ENCODE results near the gene SYT13. TPM values are rescaled to one million over a fixed set of nuclear protein-coding genes. Genes with fewer than 3 reads are reported as not detected.

Gene SYT13
- total and polyA plus RNA-seq, 4 donors, result 21.5 to 78.4 (median 68.4) TPM

DNA sequence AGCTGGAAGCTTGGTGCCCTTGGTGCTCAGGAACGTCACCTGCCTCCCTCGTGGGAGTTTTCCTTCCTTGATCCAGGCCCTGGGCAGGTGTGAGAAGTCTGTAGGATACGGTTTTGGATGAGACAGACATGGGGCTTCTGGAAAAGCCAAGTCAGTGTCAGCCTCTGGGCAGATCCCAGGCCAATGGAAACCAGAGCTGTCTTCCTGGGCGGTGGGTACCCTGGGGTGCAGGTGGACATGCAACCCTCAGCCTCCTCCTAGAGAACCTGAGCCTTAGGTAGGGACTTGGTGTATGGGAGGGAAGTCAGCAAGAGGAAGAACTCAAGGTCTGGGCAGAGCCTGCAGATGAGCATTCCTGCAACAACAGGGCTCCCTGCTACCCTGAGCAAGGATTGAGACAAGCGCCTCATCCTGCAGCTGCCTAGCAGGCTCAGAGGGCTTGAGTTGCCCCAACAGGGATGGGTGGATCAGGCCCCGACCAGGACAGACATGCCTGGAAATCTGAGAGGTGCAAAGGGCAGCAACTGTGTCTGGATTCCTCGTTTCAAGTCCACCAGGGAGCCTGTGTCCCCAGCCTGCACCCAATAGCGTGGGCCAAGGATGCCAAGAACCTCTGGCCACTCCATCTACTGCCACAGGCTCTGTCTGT, 37.6 kb upstream of the SYT13 start:
- H3K4me3 ChIP-seq (ENCODE audit: low read depth, low read length), result no peak overlapping the region
- H3K27me3 ChIP-seq (ENCODE audit: control insufficient read depth, insufficient read depth, low read length), result no peaks in the 10 kb centered on the region
- DNase-seq (ENCODE audit: low read depth in 4 of 6, low spot score in 6 of 6), result no peak
- H3K36me3 ChIP-seq (ENCODE audit: control insufficient read depth, insufficient read depth, low read length), result no peaks in the 10 kb centered on the region
- H3K27ac ChIP-seq (ENCODE audit: low read depth, low read length), result no peak overlapping the region
- 81% methylated on average over 7 of the region's 8 CpGs for WGBS (ENCODE audit: insufficient coverage)
- peaks cover 6% of the 10 kb centered on the region for H3K4me1 ChIP-seq (ENCODE audit: control insufficient read depth, insufficient read depth, low read length)
- peaks cover 4% of the 10 kb centered on the region for H3K9me3 ChIP-seq (ENCODE audit: control insufficient read depth, insufficient read depth, low read length)

DNA sequence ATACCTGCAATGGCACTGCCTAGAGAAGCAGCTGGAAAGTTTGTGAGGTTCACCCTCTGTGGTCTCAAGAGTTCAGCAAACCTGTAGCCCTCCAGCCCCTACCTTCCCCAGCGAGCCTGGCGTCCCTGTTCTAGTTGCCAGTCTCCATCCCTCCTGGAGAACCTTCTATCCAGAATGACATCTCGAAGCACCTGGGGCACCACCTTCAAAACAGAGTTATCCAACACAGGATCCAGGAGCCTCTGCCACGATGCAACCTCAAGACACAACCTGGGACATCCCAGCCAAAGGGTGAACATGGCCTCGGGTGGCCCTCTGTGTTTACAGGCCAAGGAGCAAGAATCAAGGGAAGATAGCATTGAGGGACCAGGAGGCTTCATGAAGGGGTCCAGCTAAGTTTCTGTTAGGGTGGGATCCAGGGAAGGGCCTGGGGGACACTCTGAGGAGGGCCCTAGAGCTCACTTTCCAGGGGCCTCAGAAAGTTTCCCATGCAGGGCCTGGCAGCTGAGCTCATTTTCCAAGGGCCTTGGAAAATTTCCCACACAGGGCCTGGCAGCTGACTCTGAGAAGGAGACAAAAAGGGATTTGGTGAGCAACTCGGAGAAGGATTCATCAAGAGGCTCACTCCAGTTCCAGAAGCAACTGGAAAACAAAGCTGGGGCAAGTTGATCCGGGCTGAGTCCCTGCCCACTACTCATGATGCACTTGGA, 36.9 kb upstream of the SYT13 start:
- Histone ChIP-seq H3K27ac (ENCODE audit: low read depth, low read length) (no peak overlapping the region), H3K4me3 (ENCODE audit: low read depth, low read length) (no peak overlapping the region), H3K36me3 (ENCODE audit: control insufficient read depth, insufficient read depth, low read length) (no peaks in the 10 kb centered on the region), H3K9me3 (ENCODE audit: control insufficient read depth, insufficient read depth, low read length) (peaks cover 4% of the 10 kb centered on the region), H3K27me3 (ENCODE audit: control insufficient read depth, insufficient read depth, low read length) (no peaks in the 10 kb centered on the region), H3K4me1 (ENCODE audit: control insufficient read depth, insufficient read depth, low read length) (peaks cover 6% of the 10 kb centered on the region)
- 69% methylated on average over 6 of the region's 7 CpGs for WGBS (ENCODE audit: insufficient coverage)
- peak in 1 of 6 donors; percentile 46 for DNase-seq (ENCODE audit: low read depth in 4 of 6, low spot score in 6 of 6)

DNA sequence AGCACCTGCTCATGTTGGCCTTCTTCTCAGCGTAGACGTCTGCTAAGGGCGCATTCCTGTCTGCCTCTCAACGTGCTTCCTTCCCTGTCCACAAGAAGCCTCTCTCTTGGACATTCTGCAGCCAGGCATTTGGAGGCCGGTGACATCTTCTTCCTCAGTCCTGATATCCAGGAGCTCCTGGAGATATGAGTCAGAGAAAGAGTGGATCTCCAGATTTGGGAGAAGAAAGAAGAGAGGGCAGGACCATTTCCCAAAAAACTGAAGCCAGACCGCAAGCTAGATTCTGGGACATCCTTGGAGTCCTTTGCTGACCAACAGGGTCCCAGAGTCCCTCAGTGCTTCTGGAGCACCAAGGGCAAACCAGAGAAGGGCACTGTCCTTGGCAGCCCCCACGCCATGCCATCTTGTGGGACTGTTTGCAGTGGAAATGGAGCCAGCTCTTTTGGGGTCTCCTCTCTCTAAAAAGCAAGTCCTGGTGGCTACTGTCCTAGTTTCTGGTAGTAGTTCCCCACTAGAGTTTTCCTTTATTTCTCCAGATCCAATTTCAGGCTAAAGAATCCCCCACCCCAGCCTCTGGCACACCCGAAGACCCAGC, 36.1 kb upstream of the SYT13 start:
- Histone ChIP-seq H3K9me3 (ENCODE audit: control insufficient read depth, insufficient read depth, low read length) (peaks cover 1% of the 10 kb centered on the region), H3K27me3 (ENCODE audit: control insufficient read depth, insufficient read depth, low read length) (no peaks in the 10 kb centered on the region), H3K36me3 (ENCODE audit: control insufficient read depth, insufficient read depth, low read length) (no peaks in the 10 kb centered on the region), H3K27ac (ENCODE audit: low read depth, low read length) (no peak overlapping the region), H3K4me1 (ENCODE audit: control insufficient read depth, insufficient read depth, low read length) (peaks cover 6% of the 10 kb centered on the region), H3K4me3 (ENCODE audit: low read depth, low read length) (no peak overlapping the region)
- DNase-seq (ENCODE audit: low read depth in 4 of 6, low spot score in 6 of 6), result no peak
- 65% methylated on average over 7 of the region's 8 CpGs for WGBS (ENCODE audit: insufficient coverage)

DNA sequence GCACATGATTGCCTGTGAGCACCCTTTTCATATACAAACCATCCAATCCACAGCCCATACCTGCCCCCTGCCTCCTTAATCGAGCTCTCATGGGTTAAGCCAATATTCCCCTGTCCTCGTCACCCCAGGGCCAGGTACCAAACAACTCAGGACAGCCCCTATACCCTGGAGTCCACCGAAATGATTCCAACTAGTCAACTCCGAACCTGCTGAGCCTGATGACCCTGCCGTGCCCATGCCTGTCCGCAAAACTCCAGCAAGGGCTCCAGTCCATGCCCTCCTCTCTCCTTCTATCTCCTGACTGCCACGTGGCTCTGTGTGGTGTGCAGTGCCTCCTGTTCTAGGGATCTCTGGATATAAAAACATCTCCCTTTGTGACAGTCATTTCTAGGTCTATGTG, 35.5 kb upstream of the SYT13 start:
- Histone ChIP-seq H3K4me1 (ENCODE audit: control insufficient read depth, insufficient read depth, low read length) (peaks cover 6% of the 10 kb centered on the region), H3K4me3 (ENCODE audit: low read depth, low read length) (no peak overlapping the region), H3K27ac (ENCODE audit: low read depth, low read length) (no peak overlapping the region), H3K9me3 (ENCODE audit: control insufficient read depth, insufficient read depth, low read length) (no peaks in the 10 kb centered on the region), H3K27me3 (ENCODE audit: control insufficient read depth, insufficient read depth, low read length) (no peaks in the 10 kb centered on the region), H3K36me3 (ENCODE audit: control insufficient read depth, insufficient read depth, low read length) (no peaks in the 10 kb centered on the region)
- 89% methylated on average over 7 of the region's 7 CpGs for WGBS (ENCODE audit: insufficient coverage)
- DNase-seq (ENCODE audit: low read depth in 4 of 6, low spot score in 6 of 6), result no peak

DNA sequence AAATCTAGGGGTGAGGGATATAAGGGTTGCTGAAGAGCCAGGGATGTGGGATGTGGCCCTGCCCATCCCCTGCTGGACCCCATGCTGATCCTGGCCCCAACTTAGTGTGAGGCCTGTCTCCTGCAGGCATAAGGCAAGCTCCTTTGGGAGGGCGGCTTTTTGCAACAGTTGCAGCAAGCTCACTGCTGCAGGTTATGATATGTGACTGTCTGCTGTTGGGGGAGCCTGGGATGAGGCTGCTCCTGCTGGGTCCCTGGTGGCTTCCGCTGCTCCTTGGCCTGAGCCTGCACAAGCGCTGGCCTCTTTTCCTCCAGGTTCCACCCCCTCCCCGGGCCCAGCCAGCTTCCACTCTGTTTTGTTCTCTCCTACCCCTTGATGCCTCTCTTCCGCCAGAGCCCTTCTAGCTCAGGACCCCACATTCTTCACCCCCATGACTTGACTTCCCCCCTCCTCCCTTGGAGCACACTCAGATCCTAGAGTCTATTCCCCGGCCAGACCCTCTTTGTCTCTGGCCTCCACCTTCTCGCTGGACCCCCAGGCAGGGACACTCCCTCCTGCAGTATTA, 35.0 kb upstream of the SYT13 start:
- no peak overlapping the region for H3K4me3 ChIP-seq (ENCODE audit: low read depth, low read length)
- peaks cover 6% of the 10 kb centered on the region for H3K4me1 ChIP-seq (ENCODE audit: control insufficient read depth, insufficient read depth, low read length)
- H3K27me3 ChIP-seq (ENCODE audit: control insufficient read depth, insufficient read depth, low read length), result no peaks in the 10 kb centered on the region
- H3K36me3 ChIP-seq (ENCODE audit: control insufficient read depth, insufficient read depth, low read length), result no peaks in the 10 kb centered on the region
- no peak overlapping the region for H3K27ac ChIP-seq (ENCODE audit: low read depth, low read length)
- H3K9me3 ChIP-seq (ENCODE audit: control insufficient read depth, insufficient read depth, low read length), result no peaks in the 10 kb centered on the region
- WGBS (ENCODE audit: insufficient coverage), result 71% methylated on average over 7 of the region's 7 CpGs
- DNase-seq (ENCODE audit: low read depth in 4 of 6, low spot score in 6 of 6), result no peak

DNA sequence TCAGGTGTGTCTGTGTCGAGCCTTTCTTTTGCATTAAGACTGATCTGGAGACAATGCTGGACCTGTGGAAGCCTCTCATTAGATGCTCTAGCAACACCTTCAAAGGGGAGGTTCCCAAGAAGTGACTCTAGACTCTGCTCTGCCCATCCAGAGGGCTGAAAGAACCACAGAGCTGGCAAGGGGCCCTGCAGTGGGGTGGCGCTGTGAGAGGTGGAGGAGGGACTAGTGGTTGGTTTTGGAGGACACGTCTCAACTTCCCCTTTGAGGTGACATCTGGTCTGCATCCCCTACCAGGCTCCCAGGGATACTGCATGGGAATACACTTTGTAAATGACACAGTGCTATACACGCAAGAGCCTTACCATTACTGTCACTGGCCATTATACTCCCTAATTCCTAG, 34.2 kb upstream of the SYT13 start:
- no peak for DNase-seq (ENCODE audit: low read depth in 4 of 6, low spot score in 6 of 6)
- Histone ChIP-seq H3K27me3 (ENCODE audit: control insufficient read depth, insufficient read depth, low read length) (no peaks in the 10 kb centered on the region), H3K36me3 (ENCODE audit: control insufficient read depth, insufficient read depth, low read length) (no peaks in the 10 kb centered on the region), H3K4me1 (ENCODE audit: control insufficient read depth, insufficient read depth, low read length) (peaks cover 6% of the 10 kb centered on the region), H3K9me3 (ENCODE audit: control insufficient read depth, insufficient read depth, low read length) (no peaks in the 10 kb centered on the region), H3K4me3 (ENCODE audit: low read depth, low read length) (no peak overlapping the region), H3K27ac (ENCODE audit: low read depth, low read length) (no peak overlapping the region)
- 80% methylated on average over 2 of the region's 4 CpGs for WGBS (ENCODE audit: insufficient coverage)

DNA sequence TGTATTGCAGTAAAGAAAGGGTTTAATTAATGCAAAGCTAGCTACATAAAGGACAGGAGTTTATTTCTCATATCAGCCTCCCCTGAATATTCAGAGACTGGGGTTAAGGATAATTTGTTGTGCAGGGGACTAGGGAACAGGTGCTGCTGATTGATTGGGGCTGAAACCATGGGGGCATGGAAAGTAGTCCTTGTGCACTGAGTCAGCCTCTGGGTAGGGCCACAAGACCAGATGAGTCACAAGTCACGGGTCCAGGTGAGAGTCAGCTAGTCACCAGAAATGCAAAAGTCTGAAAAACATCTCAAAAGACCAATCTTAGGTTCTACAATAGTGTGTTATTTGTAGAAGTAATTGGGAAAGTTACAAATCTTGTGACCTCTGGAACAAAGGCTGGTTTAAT, 32.9 kb upstream of the SYT13 start:
- Histone ChIP-seq H3K4me3 (ENCODE audit: low read depth, low read length) (no peak overlapping the region), H3K36me3 (ENCODE audit: control insufficient read depth, insufficient read depth, low read length) (no peaks in the 10 kb centered on the region), H3K27ac (ENCODE audit: low read depth, low read length) (no peak overlapping the region), H3K4me1 (ENCODE audit: control insufficient read depth, insufficient read depth, low read length) (peaks cover 6% of the 10 kb centered on the region), H3K27me3 (ENCODE audit: control insufficient read depth, insufficient read depth, low read length) (no peaks in the 10 kb centered on the region), H3K9me3 (ENCODE audit: control insufficient read depth, insufficient read depth, low read length) (no peaks in the 10 kb centered on the region)
- no CpG with 5 or more reads among the region's 1 CpG for WGBS (ENCODE audit: insufficient coverage)
- DNase-seq (ENCODE audit: low read depth in 4 of 6, low spot score in 6 of 6), result no peak

DNA sequence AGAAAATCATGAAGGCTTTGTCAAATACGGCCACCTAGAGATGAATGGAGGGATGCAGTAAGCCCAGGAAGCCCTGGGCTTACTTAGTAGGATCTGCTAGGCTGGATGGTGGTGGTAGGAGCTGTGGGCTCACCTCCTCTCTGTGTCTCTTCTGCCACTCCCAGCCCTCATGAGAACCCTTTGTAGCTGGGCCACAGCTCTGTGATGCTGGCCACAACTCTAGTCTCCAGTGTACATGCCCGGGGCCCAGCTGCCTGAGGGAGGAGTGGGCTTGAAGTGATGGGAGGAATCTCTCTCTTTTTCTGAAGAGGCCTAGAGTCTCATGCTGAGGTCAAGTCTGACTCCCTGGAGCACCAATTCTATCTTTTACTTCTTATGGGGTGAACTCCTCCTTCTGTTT, 32.4 kb upstream of the SYT13 start:
- Histone ChIP-seq H3K27ac (ENCODE audit: low read depth, low read length) (no peak overlapping the region), H3K9me3 (ENCODE audit: control insufficient read depth, insufficient read depth, low read length) (no peaks in the 10 kb centered on the region), H3K4me1 (ENCODE audit: control insufficient read depth, insufficient read depth, low read length) (peaks cover 2% of the 10 kb centered on the region), H3K27me3 (ENCODE audit: control insufficient read depth, insufficient read depth, low read length) (no peaks in the 10 kb centered on the region), H3K36me3 (ENCODE audit: control insufficient read depth, insufficient read depth, low read length) (no peaks in the 10 kb centered on the region), H3K4me3 (ENCODE audit: low read depth, low read length) (no peak overlapping the region)
- 100% methylated on average over 1 of the region's 2 CpGs for WGBS (ENCODE audit: insufficient coverage)
- DNase-seq (ENCODE audit: low read depth in 4 of 6, low spot score in 6 of 6), result no peak

DNA sequence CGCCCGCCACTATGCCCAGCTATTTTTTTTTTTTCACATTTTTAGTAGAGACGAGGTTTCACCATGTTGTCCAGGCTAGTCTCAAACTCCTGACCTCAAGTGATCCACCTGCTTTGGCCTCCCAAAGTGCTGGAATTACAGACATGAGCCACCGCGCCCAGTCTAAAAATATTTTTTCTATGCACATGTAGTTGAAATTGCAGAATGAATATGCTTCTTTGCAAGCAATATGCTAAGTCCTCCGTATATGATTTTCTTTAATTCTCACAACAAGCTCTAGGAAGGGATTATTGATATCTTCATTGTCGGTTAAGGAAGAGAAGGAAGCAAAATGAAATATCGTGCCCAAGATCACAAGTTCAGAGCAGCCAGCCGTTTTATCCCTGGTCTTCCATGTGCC, 30.1 kb upstream of the SYT13 start:
- Histone ChIP-seq H3K9me3 (ENCODE audit: control insufficient read depth, insufficient read depth, low read length) (no peaks in the 10 kb centered on the region), H3K4me1 (ENCODE audit: control insufficient read depth, insufficient read depth, low read length) (no peaks in the 10 kb centered on the region), H3K36me3 (ENCODE audit: control insufficient read depth, insufficient read depth, low read length) (no peaks in the 10 kb centered on the region), H3K27me3 (ENCODE audit: control insufficient read depth, insufficient read depth, low read length) (no peaks in the 10 kb centered on the region), H3K4me3 (ENCODE audit: low read depth, low read length) (no peak overlapping the region), H3K27ac (ENCODE audit: low read depth, low read length) (no peak overlapping the region)
- DNase-seq (ENCODE audit: low read depth in 4 of 6, low spot score in 6 of 6), result no peak
- 88% methylated on average over 1 of the region's 9 CpGs for WGBS (ENCODE audit: insufficient coverage)
